IMR-90 (cell line): ENCODE data around the gene RABEP2. TPM values are rescaled to one million over a fixed set of nuclear protein-coding genes. Genes with fewer than 3 reads are reported as not detected.

ENCODE experiments used
- ATAC-seq: fragments of 200-7000 bp; cut with Tn5 transposase; 2 replicates; pipeline ENCODE4 v1.9.1; 2020; ENCODE audit warnings: low read depth, mild to moderate bottlenecking, moderate library complexity
- BruUV-seq: library from RNA; stranded (reverse); fragments of 400-500 nt; replicated peaks from 2 replicates; lab custom pipeline; 2021; lab: Mats Ljungman, UMichigan
- CTCF ChIA-PET: fragments of 300-600 bp; formaldehyde crosslinking; extraction: SDS; loops from one replicate; lab custom pipeline; 2021; ENCODE audit warnings: antibody characterized with exemption; lab: Yijun Ruan, JAX
- POLR2A ChIA-PET: fragments of 300-600 bp; sonication (Branson Sonifier 250); formaldehyde crosslinking; loops from one replicate; lab custom pipeline; 2022; ENCODE audit warnings: antibody characterized with exemption; ENCODE audit not compliant: unreplicated experiment; lab: Charles Lee
- DNase-seq: peaks from one replicate; pipeline ENCODE4 v3.0.0; 2013
- H2AFZ ChIP-seq: replicated peaks from 2 replicates; pipeline ENCODE3; 2013; ENCODE audit warnings: low read length, mild to moderate bottlenecking; ENCODE audit not compliant: poor library complexity
- H2AK5ac ChIP-seq: 2 replicates; pipeline ENCODE4 v1.6.1; 2013; ENCODE audit warnings: low read depth, low read length, inconsistent platforms
- H2AK9ac ChIP-seq: replicated peaks from 2 replicates; pipeline ENCODE3; 2013; ENCODE audit warnings: mild to moderate bottlenecking, low read depth, low read length, moderate library complexity; ENCODE audit not compliant: poor library complexity
- H2BK120ac ChIP-seq: 2 replicates; pipeline ENCODE4 v1.6.1; 2013; ENCODE audit warnings: low read depth, low read length, inconsistent platforms
- H2BK15ac ChIP-seq: 3 replicates; pipeline ENCODE4 v1.6.1; 2013; ENCODE audit warnings: low read depth, low read length, inconsistent platforms
- H2BK20ac ChIP-seq: 2 replicates; pipeline ENCODE4 v1.6.1; 2013; ENCODE audit warnings: low read depth, mild to moderate bottlenecking, inconsistent platforms, low read length, moderate library complexity
- H2BK5ac ChIP-seq: 2 replicates; pipeline ENCODE4 v1.6.1; 2013; ENCODE audit warnings: mild to moderate bottlenecking, low read depth, low read length, inconsistent platforms; ENCODE audit not compliant: poor library complexity, severe bottlenecking
- H3K14ac ChIP-seq: replicated peaks from 2 replicates; pipeline ENCODE4 v1.6.1; 2013; ENCODE audit warnings: low read depth, low read length, inconsistent platforms
- H3K18ac ChIP-seq: 2 replicates; pipeline ENCODE4 v1.6.1; 2013; ENCODE audit warnings: low read depth, low read length, control low read depth
- H3K23ac ChIP-seq: 2 replicates; pipeline ENCODE4 v1.6.1; 2013; ENCODE audit warnings: low read depth, low read length, inconsistent platforms
- H3K27ac ChIP-seq: 2 replicates; pipeline ENCODE4 v1.5.1; 2013; ENCODE audit warnings: mild to moderate bottlenecking, control low read depth, low read length; ENCODE audit not compliant: insufficient read depth
- H3K27me3 ChIP-seq: 2 replicates; pipeline ENCODE4 v1.6.1; 2013; ENCODE audit warnings: low read length; ENCODE audit not compliant: control insufficient read depth, insufficient read depth
- H3K36me3 ChIP-seq: 2 replicates; pipeline ENCODE4 v1.6.1; 2013; ENCODE audit warnings: low read length, mixed read lengths; ENCODE audit not compliant: control insufficient read depth, insufficient read depth
- H3K4ac ChIP-seq: 2 replicates; pipeline ENCODE4 v1.6.1; 2013; ENCODE audit warnings: low read depth, low read length, inconsistent platforms
- H3K4me1 ChIP-seq: 2 replicates; pipeline ENCODE4 v1.6.1; 2013; ENCODE audit warnings: low read length, mixed read lengths; ENCODE audit not compliant: control insufficient read depth, insufficient read depth
- H3K4me2 ChIP-seq: 2 replicates; pipeline ENCODE4 v1.6.1; 2013; ENCODE audit warnings: low read depth, mild to moderate bottlenecking, control low read depth, low read length, moderate library complexity
- H3K4me3 ChIP-seq: 2 replicates; pipeline ENCODE4 v1.5.1; 2013; ENCODE audit warnings: low read depth, mild to moderate bottlenecking, control low read depth, low read length, moderate library complexity; ENCODE audit not compliant: insufficient read depth
- H3K56ac ChIP-seq: 2 replicates; pipeline ENCODE4 v1.6.1; 2013; ENCODE audit warnings: low read length, inconsistent platforms; ENCODE audit not compliant: insufficient read depth; ENCODE audit errors: extremely low read depth
- H3K79me1 ChIP-seq, 2 experiments: 2 replicates each; pipeline ENCODE4 v1.6.1; 2013; ENCODE audit warnings: low read length in 2 of 2, inconsistent platforms in 1 of 2, low read depth in 1 of 2
- H3K9ac ChIP-seq: 2 replicates; pipeline ENCODE4 v1.6.1; 2013; ENCODE audit warnings: low read depth, low read length, control low read depth
- H3K9me1 ChIP-seq: 2 replicates; pipeline ENCODE4 v1.6.1; 2013; ENCODE audit warnings: low read length, inconsistent platforms; ENCODE audit not compliant: insufficient read depth
- H3K9me3 ChIP-seq: 2 replicates; pipeline ENCODE4 v1.6.1; 2013; ENCODE audit warnings: low read length; ENCODE audit not compliant: control insufficient read depth, insufficient read depth
- H4K20me1 ChIP-seq: 2 replicates; pipeline ENCODE4 v1.6.1; 2013; ENCODE audit warnings: low read length, inconsistent platforms; ENCODE audit not compliant: insufficient read depth
- H4K5ac ChIP-seq: 2 replicates; pipeline ENCODE4 v1.6.1; 2013; ENCODE audit warnings: mild to moderate bottlenecking, low read depth, low read length, control low read depth
- H4K8ac ChIP-seq, 2 experiments: 2 replicates each; pipeline ENCODE4 v1.6.1; 2013; ENCODE audit warnings: low read depth in 2 of 2, low read length in 2 of 2, control low read depth in 1 of 2, inconsistent platforms in 1 of 2
- H4K91ac ChIP-seq: 2 replicates; pipeline ENCODE4 v1.6.1; 2013; ENCODE audit warnings: low read depth, low read length, inconsistent platforms; ENCODE audit not compliant: insufficient read depth
- CHD1 ChIP-seq: IDR thresholded peaks from 2 replicates; pipeline ENCODE4 v1.6.1; 2012; ENCODE audit warnings: low read depth, low read length, improper control_type of control experiment
- MAZ ChIP-seq: IDR thresholded peaks from 2 replicates; pipeline ENCODE4 v1.6.1; 2012; ENCODE audit warnings: low read depth, mild to moderate bottlenecking, low read length, improper control_type of control experiment, moderate library complexity, borderline replicate concordance
- NFE2L2 ChIP-seq: fragments of 150-350 bp; IDR thresholded peaks from 2 replicates; pipeline ENCODE4 v1.6.1; 2016; ENCODE audit warnings: low read depth, mild to moderate bottlenecking, low read length
- POLR2A ChIP-seq: IDR thresholded peaks from 2 replicates; pipeline ENCODE4 v1.6.1; 2012; ENCODE audit warnings: mild to moderate bottlenecking, low read depth, low read length
- RAD21 ChIP-seq: IDR thresholded peaks from 2 replicates; pipeline ENCODE4 v1.6.1; 2012; ENCODE audit warnings: low read length, improper control_type of control experiment
- RCOR1 ChIP-seq: IDR thresholded peaks from 2 replicates; pipeline ENCODE4 v1.6.1; 2012; ENCODE audit warnings: mild to moderate bottlenecking, low read length, improper control_type of control experiment; ENCODE audit not compliant: insufficient replicate concordance
- SMC3 ChIP-seq: fragments of 150-350 bp; IDR thresholded peaks from 2 replicates; pipeline ENCODE4 v1.6.1; 2016; ENCODE audit warnings: low read depth, mild to moderate bottlenecking, antibody characterized with exemption, low read length, moderate library complexity
- WGBS, 2 experiments: methylation state at CpG; one replicate each; pipeline versions ENCODE4 v1.1.5 to v1.1.7; 2013; ENCODE audit warnings: missing lambda C conversion rate in 2 of 2; ENCODE audit not compliant: insufficient read length in 1 of 2; ENCODE audit errors: extremely low coverage in 2 of 2; 5-methylcytosine and 5-hydroxymethylcytosine counted together
- dilution Hi-C: fragments of 300-500 bp; cut with HindIII; formaldehyde crosslinking; loops from one replicate; pipeline ENCODE4 v1.14.3; 2018; ENCODE audit warnings: low sequenced_read_pairs; ENCODE audit not compliant: unreplicated experiment
- in situ Hi-C: fragments of 300-500 bp; cut with MboI; formaldehyde crosslinking; loops from 3 replicates; pipeline ENCODE4 v1.14.3; 2019; ENCODE audit warnings: low sequenced_read_pairs, inconsistent platforms, mixed read lengths
- intact Hi-C: fragments of 100-400 bp; cut with micrococcal nuclease; formaldehyde crosslinking; loops from 2 replicates; pipeline ENCODE4 v1.10.0; 2022
- polyA plus RNA-seq, 3 experiments: library from polyadenylated mRNA; depleted of rRNA; stranded (reverse); fragments of >200 nt; gene quantifications; 2 replicates each; pipeline ENCODE4 v1.2.3, GENCODE V29; 2012; ENCODE audit warnings: low replicate concordance in 1 of 3
- total RNA-seq: library from RNA; depleted of rRNA; stranded (reverse); fragments of >200 nt; gene quantifications from 2 replicates; pipeline ENCODE4 v1.2.3, GENCODE V29; 2012
- TF ChIP-seq, protein P1 (sequence below): conservative IDR thresholded peaks from 2 replicates; pipeline ENCODE4 v1.5.1; 2012; ENCODE audit warnings: mild to moderate bottlenecking, low read depth, low read length, improper control_type of control experiment
- TF ChIP-seq, protein P2 (sequence below): fragments of 150-350 bp; IDR thresholded peaks from 2 replicates; pipeline ENCODE4 v1.6.1; 2017; ENCODE audit warnings: mild to moderate bottlenecking, antibody characterized with exemption, low read length, low read depth
- TF ChIP-seq, protein P3 (sequence below): fragments of 150-350 bp; IDR thresholded peaks from 2 replicates; pipeline ENCODE4 v1.6.1; 2016; ENCODE audit warnings: low read depth, mild to moderate bottlenecking, low read length, moderate library complexity, borderline replicate concordance

Gene RABEP2
- total and polyA plus RNA-seq, 2 of the 4 experiments (the other 2 are of a cell fraction): 12.2 to 20.0 TPM

DNA sequence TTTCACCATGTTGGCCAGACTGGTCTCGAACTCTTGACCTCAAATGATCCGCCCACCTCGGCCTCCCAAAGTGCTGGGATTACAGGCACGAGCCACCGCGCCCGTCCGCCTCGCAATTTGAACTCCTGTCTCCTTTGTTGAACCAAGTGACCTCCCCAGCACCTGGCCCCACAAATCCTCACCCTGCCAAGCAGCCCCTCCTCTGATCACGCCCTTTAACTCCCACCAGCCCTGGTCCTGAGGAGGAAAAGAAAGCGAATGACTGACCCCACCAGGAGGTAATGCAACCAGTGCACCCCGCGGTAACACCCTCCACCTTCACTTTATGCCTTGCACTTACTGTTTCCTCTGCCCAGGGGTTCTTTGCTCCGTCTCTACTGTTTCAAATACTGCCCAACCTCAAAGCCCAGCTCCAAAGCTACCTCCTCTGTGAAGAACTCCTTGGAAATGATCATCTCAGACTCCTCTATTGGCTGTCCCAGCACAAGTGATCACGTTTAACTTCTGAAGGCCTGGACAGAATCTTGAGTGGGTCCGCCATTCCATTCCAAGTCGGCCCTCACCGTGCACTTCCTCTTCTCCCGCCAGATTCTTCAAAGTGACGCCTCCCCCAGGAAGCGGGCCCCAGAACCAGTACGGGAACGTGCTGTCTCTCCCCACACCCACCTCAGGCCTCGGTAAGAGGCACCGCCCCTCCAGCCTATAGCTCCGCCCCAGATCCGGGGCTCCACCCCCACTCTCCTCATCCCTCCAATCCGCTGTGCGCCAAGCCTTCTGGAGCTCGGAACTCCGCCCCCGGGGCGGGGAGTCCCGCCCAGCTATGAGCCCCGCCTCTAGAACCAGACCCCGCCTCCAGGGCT is 11.1 kb upstream of the RABEP2 start:
- H3K9ac ChIP-seq: no peak overlapping the region
- H3K23ac ChIP-seq: no peak overlapping the region
- H4K5ac ChIP-seq: no peak overlapping the region
- no peak overlapping the region for H3K27ac ChIP-seq
- DNase-seq (peak; percentile 42), ATAC-seq (peak; percentile 97)
- no peak overlapping the region for H3K4me3 ChIP-seq
- ChIA-PET CTCF (interaction anchor here (1.8 kb wide), 1 partner anchor 9 kb away, joined by 6 read pairs; no protein-coding TSS in a partner anchor), POLR2A (no interaction called here)
- no peak overlapping the region for H3K56ac ChIP-seq
- TF ChIP-seq, protein P1, sequence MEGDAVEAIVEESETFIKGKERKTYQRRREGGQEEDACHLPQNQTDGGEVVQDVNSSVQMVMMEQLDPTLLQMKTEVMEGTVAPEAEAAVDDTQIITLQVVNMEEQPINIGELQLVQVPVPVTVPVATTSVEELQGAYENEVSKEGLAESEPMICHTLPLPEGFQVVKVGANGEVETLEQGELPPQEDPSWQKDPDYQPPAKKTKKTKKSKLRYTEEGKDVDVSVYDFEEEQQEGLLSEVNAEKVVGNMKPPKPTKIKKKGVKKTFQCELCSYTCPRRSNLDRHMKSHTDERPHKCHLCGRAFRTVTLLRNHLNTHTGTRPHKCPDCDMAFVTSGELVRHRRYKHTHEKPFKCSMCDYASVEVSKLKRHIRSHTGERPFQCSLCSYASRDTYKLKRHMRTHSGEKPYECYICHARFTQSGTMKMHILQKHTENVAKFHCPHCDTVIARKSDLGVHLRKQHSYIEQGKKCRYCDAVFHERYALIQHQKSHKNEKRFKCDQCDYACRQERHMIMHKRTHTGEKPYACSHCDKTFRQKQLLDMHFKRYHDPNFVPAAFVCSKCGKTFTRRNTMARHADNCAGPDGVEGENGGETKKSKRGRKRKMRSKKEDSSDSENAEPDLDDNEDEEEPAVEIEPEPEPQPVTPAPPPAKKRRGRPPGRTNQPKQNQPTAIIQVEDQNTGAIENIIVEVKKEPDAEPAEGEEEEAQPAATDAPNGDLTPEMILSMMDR: no peak
- TF ChIP-seq, protein P2, sequence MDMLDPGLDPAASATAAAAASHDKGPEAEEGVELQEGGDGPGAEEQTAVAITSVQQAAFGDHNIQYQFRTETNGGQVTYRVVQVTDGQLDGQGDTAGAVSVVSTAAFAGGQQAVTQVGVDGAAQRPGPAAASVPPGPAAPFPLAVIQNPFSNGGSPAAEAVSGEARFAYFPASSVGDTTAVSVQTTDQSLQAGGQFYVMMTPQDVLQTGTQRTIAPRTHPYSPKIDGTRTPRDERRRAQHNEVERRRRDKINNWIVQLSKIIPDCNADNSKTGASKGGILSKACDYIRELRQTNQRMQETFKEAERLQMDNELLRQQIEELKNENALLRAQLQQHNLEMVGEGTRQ: no peak
- TF ChIP-seq RCOR1 (no peak), SMC3 (no peak), NFE2L2 (no peak), POLR2A (no peak), MAZ (no peak), RAD21 (no peak), CHD1 (no peak)
- TF ChIP-seq, protein P3, sequence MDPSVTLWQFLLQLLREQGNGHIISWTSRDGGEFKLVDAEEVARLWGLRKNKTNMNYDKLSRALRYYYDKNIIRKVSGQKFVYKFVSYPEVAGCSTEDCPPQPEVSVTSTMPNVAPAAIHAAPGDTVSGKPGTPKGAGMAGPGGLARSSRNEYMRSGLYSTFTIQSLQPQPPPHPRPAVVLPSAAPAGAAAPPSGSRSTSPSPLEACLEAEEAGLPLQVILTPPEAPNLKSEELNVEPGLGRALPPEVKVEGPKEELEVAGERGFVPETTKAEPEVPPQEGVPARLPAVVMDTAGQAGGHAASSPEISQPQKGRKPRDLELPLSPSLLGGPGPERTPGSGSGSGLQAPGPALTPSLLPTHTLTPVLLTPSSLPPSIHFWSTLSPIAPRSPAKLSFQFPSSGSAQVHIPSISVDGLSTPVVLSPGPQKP: no peak
- H3K9me3 ChIP-seq: no peaks in the 10 kb centered on the region
- 45% methylated on average over 13 of the region's 36 CpGs; no CpG with 5 or more reads in 1 of the 2 experiments for WGBS, 2 experiments
- no peak overlapping the region for H3K18ac ChIP-seq
- H4K8ac ChIP-seq: no peak overlapping the region
- in situ Hi-C loops (no loop called here), intact Hi-C loops (no loop called here), dilution Hi-C loops (no loop called here)
- BruUV-seq: no TSS peak
- H3K4ac ChIP-seq: no peak overlapping the region
- H2AK9ac ChIP-seq: no peak overlapping the region
- no peak overlapping the region for H2BK5ac ChIP-seq
- no peaks in the 10 kb centered on the region for H3K36me3 ChIP-seq
- no peak overlapping the region for H2BK20ac ChIP-seq
- peak overlapping the region; percentile 77 for H2AFZ ChIP-seq
- no peak overlapping the region for H4K91ac ChIP-seq
- no peak overlapping the region for H3K4me2 ChIP-seq
- no peak overlapping the region for H2BK120ac ChIP-seq
- no peaks in the 10 kb centered on the region for H3K79me1 ChIP-seq
- H4K20me1 ChIP-seq: no peaks in the 10 kb centered on the region
- no peak overlapping the region for H2AK5ac ChIP-seq
- no peaks in the 10 kb centered on the region for H3K4me1 ChIP-seq
- H2BK15ac ChIP-seq: no peak overlapping the region
- H3K27me3 ChIP-seq: peaks cover 7% of the 10 kb centered on the region; the same call in 1 of the 2 replicates
- no peaks in the 10 kb centered on the region for H3K9me1 ChIP-seq
- H3K14ac ChIP-seq: no peak overlapping the region
